IMR-90 (cell line): Measurements from ENCODE around the gene JMJD1C. TPM values are rescaled to one million over a fixed set of nuclear protein-coding genes. Genes with fewer than 3 reads are reported as not detected.
A peak's percentile ranks its signal among the peaks of the same experiment; 100 is the strongest.

Experiments
- ATAC-seq: fragments of 200-7000 bp; cut with Tn5 transposase; 2 replicates; pipeline ENCODE4 v1.9.1; 2020; ENCODE audit warnings: low read depth, mild to moderate bottlenecking, moderate library complexity
- BruUV-seq: library from RNA; stranded (reverse); fragments of 400-500 nt; replicated peaks from 2 replicates; lab custom pipeline; 2021; lab: Mats Ljungman, UMichigan
- CTCF ChIA-PET: fragments of 300-600 bp; formaldehyde crosslinking; extraction: SDS; loops from one replicate; lab custom pipeline; 2021; ENCODE audit warnings: antibody characterized with exemption; lab: Yijun Ruan, JAX
- POLR2A ChIA-PET: fragments of 300-600 bp; sonication (Branson Sonifier 250); formaldehyde crosslinking; loops from one replicate; lab custom pipeline; 2022; ENCODE audit warnings: antibody characterized with exemption; ENCODE audit not compliant: unreplicated experiment; lab: Charles Lee
- DNase-seq: peaks from one replicate; pipeline ENCODE4 v3.0.0; 2013
- H2AFZ ChIP-seq: replicated peaks from 2 replicates; pipeline ENCODE3; 2013; ENCODE audit warnings: low read length, mild to moderate bottlenecking; ENCODE audit not compliant: poor library complexity
- H2AK5ac ChIP-seq: 2 replicates; pipeline ENCODE4 v1.6.1; 2013; ENCODE audit warnings: low read depth, low read length, inconsistent platforms
- H2AK9ac ChIP-seq: replicated peaks from 2 replicates; pipeline ENCODE3; 2013; ENCODE audit warnings: mild to moderate bottlenecking, low read depth, low read length, moderate library complexity; ENCODE audit not compliant: poor library complexity
- H2BK120ac ChIP-seq: 2 replicates; pipeline ENCODE4 v1.6.1; 2013; ENCODE audit warnings: low read depth, low read length, inconsistent platforms
- H2BK15ac ChIP-seq: 3 replicates; pipeline ENCODE4 v1.6.1; 2013; ENCODE audit warnings: low read depth, low read length, inconsistent platforms
- H2BK20ac ChIP-seq: 2 replicates; pipeline ENCODE4 v1.6.1; 2013; ENCODE audit warnings: low read depth, mild to moderate bottlenecking, inconsistent platforms, low read length, moderate library complexity
- H2BK5ac ChIP-seq: 2 replicates; pipeline ENCODE4 v1.6.1; 2013; ENCODE audit warnings: mild to moderate bottlenecking, low read depth, low read length, inconsistent platforms; ENCODE audit not compliant: poor library complexity, severe bottlenecking
- H3K14ac ChIP-seq: replicated peaks from 2 replicates; pipeline ENCODE4 v1.6.1; 2013; ENCODE audit warnings: low read depth, low read length, inconsistent platforms
- H3K18ac ChIP-seq: 2 replicates; pipeline ENCODE4 v1.6.1; 2013; ENCODE audit warnings: low read depth, low read length, control low read depth
- H3K23ac ChIP-seq: 2 replicates; pipeline ENCODE4 v1.6.1; 2013; ENCODE audit warnings: low read depth, low read length, inconsistent platforms
- H3K27ac ChIP-seq: 2 replicates; pipeline ENCODE4 v1.5.1; 2013; ENCODE audit warnings: mild to moderate bottlenecking, control low read depth, low read length; ENCODE audit not compliant: insufficient read depth
- H3K27me3 ChIP-seq: 2 replicates; pipeline ENCODE4 v1.6.1; 2013; ENCODE audit warnings: low read length; ENCODE audit not compliant: control insufficient read depth, insufficient read depth
- H3K36me3 ChIP-seq: 2 replicates; pipeline ENCODE4 v1.6.1; 2013; ENCODE audit warnings: low read length, mixed read lengths; ENCODE audit not compliant: control insufficient read depth, insufficient read depth
- H3K4ac ChIP-seq: 2 replicates; pipeline ENCODE4 v1.6.1; 2013; ENCODE audit warnings: low read depth, low read length, inconsistent platforms
- H3K4me1 ChIP-seq: 2 replicates; pipeline ENCODE4 v1.6.1; 2013; ENCODE audit warnings: low read length, mixed read lengths; ENCODE audit not compliant: control insufficient read depth, insufficient read depth
- H3K4me2 ChIP-seq: 2 replicates; pipeline ENCODE4 v1.6.1; 2013; ENCODE audit warnings: low read depth, mild to moderate bottlenecking, control low read depth, low read length, moderate library complexity
- H3K4me3 ChIP-seq: 2 replicates; pipeline ENCODE4 v1.5.1; 2013; ENCODE audit warnings: low read depth, mild to moderate bottlenecking, control low read depth, low read length, moderate library complexity; ENCODE audit not compliant: insufficient read depth
- H3K56ac ChIP-seq: 2 replicates; pipeline ENCODE4 v1.6.1; 2013; ENCODE audit warnings: low read length, inconsistent platforms; ENCODE audit not compliant: insufficient read depth; ENCODE audit errors: extremely low read depth
- H3K79me1 ChIP-seq, 2 experiments: 2 replicates each; pipeline ENCODE4 v1.6.1; 2013; ENCODE audit warnings: low read length in 2 of 2, inconsistent platforms in 1 of 2, low read depth in 1 of 2
- H3K9ac ChIP-seq: 2 replicates; pipeline ENCODE4 v1.6.1; 2013; ENCODE audit warnings: low read depth, low read length, control low read depth
- H3K9me1 ChIP-seq: 2 replicates; pipeline ENCODE4 v1.6.1; 2013; ENCODE audit warnings: low read length, inconsistent platforms; ENCODE audit not compliant: insufficient read depth
- H3K9me3 ChIP-seq: 2 replicates; pipeline ENCODE4 v1.6.1; 2013; ENCODE audit warnings: low read length; ENCODE audit not compliant: control insufficient read depth, insufficient read depth
- H4K20me1 ChIP-seq: 2 replicates; pipeline ENCODE4 v1.6.1; 2013; ENCODE audit warnings: low read length, inconsistent platforms; ENCODE audit not compliant: insufficient read depth
- H4K5ac ChIP-seq: 2 replicates; pipeline ENCODE4 v1.6.1; 2013; ENCODE audit warnings: mild to moderate bottlenecking, low read depth, low read length, control low read depth
- H4K8ac ChIP-seq, 2 experiments: 2 replicates each; pipeline ENCODE4 v1.6.1; 2013; ENCODE audit warnings: low read depth in 2 of 2, low read length in 2 of 2, control low read depth in 1 of 2, inconsistent platforms in 1 of 2
- H4K91ac ChIP-seq: 2 replicates; pipeline ENCODE4 v1.6.1; 2013; ENCODE audit warnings: low read depth, low read length, inconsistent platforms; ENCODE audit not compliant: insufficient read depth
- MAZ ChIP-seq: IDR thresholded peaks from 2 replicates; pipeline ENCODE4 v1.6.1; 2012; ENCODE audit warnings: low read depth, mild to moderate bottlenecking, low read length, improper control_type of control experiment, moderate library complexity, borderline replicate concordance
- MXI1 ChIP-seq: IDR thresholded peaks from 2 replicates; pipeline ENCODE4 v1.6.1; 2012; ENCODE audit warnings: low read depth, mild to moderate bottlenecking, low read length, moderate library complexity, borderline replicate concordance
- POLR2A ChIP-seq: IDR thresholded peaks from 2 replicates; pipeline ENCODE4 v1.6.1; 2012; ENCODE audit warnings: mild to moderate bottlenecking, low read depth, low read length
- RAD21 ChIP-seq: IDR thresholded peaks from 2 replicates; pipeline ENCODE4 v1.6.1; 2012; ENCODE audit warnings: low read length, improper control_type of control experiment
- WGBS, 2 experiments: methylation state at CpG; one replicate each; pipeline versions ENCODE4 v1.1.5 to v1.1.7; 2013; ENCODE audit warnings: missing lambda C conversion rate in 2 of 2; ENCODE audit not compliant: insufficient read length in 1 of 2; ENCODE audit errors: extremely low coverage in 2 of 2; 5-methylcytosine and 5-hydroxymethylcytosine counted together
- dilution Hi-C: fragments of 300-500 bp; cut with HindIII; formaldehyde crosslinking; loops from one replicate; pipeline ENCODE4 v1.14.3; 2018; ENCODE audit warnings: low sequenced_read_pairs; ENCODE audit not compliant: unreplicated experiment
- in situ Hi-C: fragments of 300-500 bp; cut with MboI; formaldehyde crosslinking; loops from 3 replicates; pipeline ENCODE4 v1.14.3; 2019; ENCODE audit warnings: low sequenced_read_pairs, inconsistent platforms, mixed read lengths
- intact Hi-C: fragments of 100-400 bp; cut with micrococcal nuclease; formaldehyde crosslinking; loops from 2 replicates; pipeline ENCODE4 v1.10.0; 2022
- polyA plus RNA-seq, 3 experiments: library from polyadenylated mRNA; depleted of rRNA; stranded (reverse); fragments of >200 nt; gene quantifications; 2 replicates each; pipeline ENCODE4 v1.2.3, GENCODE V29; 2012; ENCODE audit warnings: low replicate concordance in 1 of 3
- total RNA-seq: library from RNA; depleted of rRNA; stranded (reverse); fragments of >200 nt; gene quantifications from 2 replicates; pipeline ENCODE4 v1.2.3, GENCODE V29; 2012

The JMJD1C gene
- total and polyA plus RNA-seq, 2 of the 4 experiments (the other 2 are of a cell fraction) = 15.6 to 96.8 TPM

- in situ Hi-C loops = loop anchor here (10.0 kb wide), 1 partner anchor 250 kb away; no protein-coding TSS in a partner anchor
- DNase-seq = peak; percentile 26
Measured at GRCh38 chr10:63464402-63465292, 1.1 kb downstream of the JMJD1C start.

More at GRCh38 chr10:63464402-63465292, 1.1 kb downstream of the JMJD1C start:
- no TSS peak for BruUV-seq
- Histone ChIP-seq H3K14ac (peak overlapping the region; percentile 52; the same call in 1 of the 2 replicates), H2BK20ac (no peak overlapping the region), H3K27me3 (no peaks in the 10 kb centered on the region), H2BK15ac (no peak overlapping the region), H4K20me1 (peaks cover 28% of the 10 kb centered on the region), H2BK120ac (0 out of 2 replicates have a peak overlapping the region, but pooled peaks have one; percentile 85), H2AK5ac (peak overlapping the region; percentile 69; the same call in 1 of the 2 replicates), H3K23ac (peak overlapping the region; percentile 97; the same call in 1 of the 2 replicates), H3K9me1 (peaks cover 3% of the 10 kb centered on the region; the same call in 1 of the 2 replicates), H3K4me2 (peak overlapping the region; percentile 80), H3K4ac (no peak overlapping the region; the same call in 1 of the 2 replicates), H3K4me1 (peaks cover 4% of the 10 kb centered on the region; the same call in 1 of the 2 replicates), H2BK5ac (peak overlapping the region; percentile 82), H3K4me3 (peak overlapping the region; percentile 90), H3K18ac (no peak overlapping the region), H3K9me3 (no peaks in the 10 kb centered on the region), H2AK9ac (peak overlapping the region; percentile 97), H3K56ac (peak overlapping the region; percentile 55; the same call in 1 of the 2 replicates), H3K9ac (peak overlapping the region; percentile 77), H3K79me1 (peaks cover 12 to 59% of the 10 kb centered on the region in 2 experiments; a peak in 3 of 4 replicates), H3K27ac (peak overlapping the region; percentile 90), H4K91ac (no peak overlapping the region), H2AFZ (peak overlapping the region; percentile 99), H4K5ac (no peak overlapping the region), H4K8ac (no peak overlapping the region), H3K36me3 (no peaks in the 10 kb centered on the region; the same call in 1 of the 2 replicates)
- no peak for TF ChIP-seq MAZ
- 0 out of 2 replicates have a peak, but pooled peaks have one; percentile 2 for TF ChIP-seq RAD21
- TF ChIP-seq POLR2A = no peak
- TF ChIP-seq MXI1 = 0 out of 2 replicates have a peak, but pooled peaks have one; percentile 32
- intact Hi-C loops = loop anchor here (2.0 to 5.0 kb wide), 5 partner anchors 58 to 253 kb away; no protein-coding TSS in a partner anchor
- ChIA-PET POLR2A (no interaction called here), CTCF (interaction anchor here (0.5 to 1.5 kb wide), 5 partner anchors 65 to 217 kb away, joined by 3 to 7 read pairs (median 6); no protein-coding TSS in a partner anchor)
- WGBS, 2 experiments = 6% methylated on average over 17 of the region's 35 CpGs; no CpG with 5 or more reads in 1 of the 2 experiments
- dilution Hi-C loops = no loop called here
- ATAC-seq = peak; percentile 70
